SK-N-MC (cell line): ENCODE measurements around the gene XXYLT1.

ENCODE experiments used
- DNase-seq: peaks from one replicate; pipeline ENCODE4 v3.0.0-alpha.2; 2011; ENCODE audit warnings: low read depth, low spot score
- H3K27ac ChIP-seq: fragments of 200-600 bp; sonication (generic); 2 replicates; pipeline ENCODE4 v1.5.1; 2016; ENCODE audit warnings: mixed run types
- H3K36me3 ChIP-seq: fragments of 200-600 bp; sonication (generic); 2 replicates; pipeline ENCODE4 v1.6.1; 2017; ENCODE audit warnings: antibody characterized with exemption, low read length, mixed read lengths; ENCODE audit not compliant: insufficient read depth
- H3K4me3 ChIP-seq: fragments of 200-600 bp; sonication (generic); 2 replicates; pipeline ENCODE4 v1.5.1; 2016
- H3K9ac ChIP-seq: fragments of 200-600 bp; sonication (generic); 2 replicates; pipeline ENCODE4 v1.8.0; 2017; ENCODE audit warnings: mixed run types, mixed read lengths; ENCODE audit not compliant: insufficient read length
- H3K9me3 ChIP-seq: fragments of 200-600 bp; sonication (generic); 2 replicates; pipeline ENCODE4 v1.6.1; 2017; ENCODE audit warnings: low read depth, mild to moderate bottlenecking, antibody characterized with exemption, low read length, moderate library complexity, mixed read lengths
- EZH2 ChIP-seq: fragments of 200-600 bp; sonication (generic); IDR thresholded peaks from one replicate; pipeline ENCODE4 v1.6.1; 2017; ENCODE audit warnings: antibody characterized with exemption
- FOXP2 ChIP-seq: optimal IDR thresholded peaks from 2 replicates; pipeline ENCODE3; 2011; ENCODE audit warnings: mild to moderate bottlenecking, moderate library complexity; ENCODE audit not compliant: insufficient read depth; ENCODE audit errors: extremely low read length, control extremely low read depth
- POLR2AphosphoS5 ChIP-seq: IDR thresholded peaks from 2 replicates; pipeline ENCODE4 v1.6.1; 2012; ENCODE audit warnings: mild to moderate bottlenecking, low read depth, low read length, borderline replicate concordance

The XXYLT1 gene

DNA sequence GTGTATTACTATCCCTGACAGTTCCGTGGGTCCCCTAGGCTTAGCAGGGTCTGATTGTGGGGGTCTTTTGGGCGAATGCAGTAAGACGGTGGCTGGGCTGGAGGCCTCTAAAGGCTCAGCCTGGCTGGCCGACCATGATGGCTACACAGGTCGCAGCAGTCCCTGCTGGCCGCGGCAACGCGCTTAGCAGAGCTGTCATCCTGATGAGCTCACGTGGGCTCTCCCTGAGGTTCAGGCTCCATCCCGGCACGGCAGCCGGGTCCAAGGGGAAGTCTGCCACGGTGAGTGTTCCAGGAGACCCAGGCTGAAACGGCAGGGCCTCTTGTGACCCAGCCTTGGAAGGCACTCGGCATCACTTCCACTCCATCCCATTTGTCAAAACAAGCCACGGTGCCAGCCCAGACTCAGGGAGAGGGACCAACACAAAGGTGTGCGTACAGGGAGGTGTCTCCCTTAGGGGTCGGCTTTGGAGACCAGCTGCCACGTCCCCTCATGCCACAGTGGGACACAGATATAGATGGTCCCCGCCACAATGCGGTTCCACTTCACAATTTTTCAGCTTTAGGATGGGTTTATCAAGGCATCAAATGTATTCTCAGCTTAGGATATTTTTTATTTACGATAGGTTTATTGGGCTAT, 101.8 kb downstream of the XXYLT1 start:
- Histone ChIP-seq H3K4me3 (no peak overlapping the region), H3K9me3 (no peaks in the 10 kb centered on the region), H3K27ac (no peak overlapping the region), H3K9ac (no peak overlapping the region), H3K36me3 (no peaks in the 10 kb centered on the region)
- no peak for TF ChIP-seq POLR2AphosphoS5
- no peak for TF ChIP-seq FOXP2
- no peak for TF ChIP-seq EZH2
- no peak for DNase-seq

DNA sequence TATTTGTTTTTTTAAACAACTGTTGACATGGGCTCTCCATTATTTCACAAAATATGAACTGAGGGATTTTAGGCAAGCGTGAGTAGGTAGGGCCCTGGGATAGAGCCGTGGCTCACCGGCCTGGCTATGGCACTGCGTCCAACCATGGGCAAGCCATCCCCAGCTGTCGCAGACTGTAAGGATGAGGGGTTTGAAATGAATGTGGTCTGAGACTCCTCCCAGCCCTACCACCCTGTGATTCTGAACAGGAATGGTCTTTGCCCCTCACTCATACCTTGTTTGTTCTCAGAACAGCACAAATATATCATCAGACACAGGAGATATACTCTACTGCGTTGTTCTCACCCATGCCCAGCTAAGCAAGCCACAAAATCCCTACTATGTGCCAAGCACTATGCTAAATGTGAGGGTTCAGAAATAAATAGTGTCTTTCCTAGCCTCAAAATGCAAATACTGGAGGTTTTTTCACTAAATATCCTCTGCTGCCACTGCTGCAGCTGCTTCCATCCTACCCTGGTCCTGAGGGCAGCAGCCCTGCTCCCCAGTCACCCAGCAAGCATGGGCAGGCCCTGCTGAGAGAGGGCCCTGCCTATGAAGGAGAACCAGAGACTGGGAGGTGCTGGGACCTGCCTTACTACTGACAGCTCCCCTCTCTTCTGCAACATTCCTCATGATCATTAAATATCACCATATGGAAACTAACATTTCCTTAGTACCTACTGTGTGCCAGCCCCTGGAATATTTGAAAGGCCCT, 102.8 kb downstream of the XXYLT1 start:
- no peak for TF ChIP-seq POLR2AphosphoS5
- TF ChIP-seq EZH2: no peak
- TF ChIP-seq FOXP2: no peak
- H3K4me3 ChIP-seq: no peak overlapping the region
- no peak for DNase-seq
- H3K27ac ChIP-seq: no peak overlapping the region
- no peaks in the 10 kb centered on the region for H3K9me3 ChIP-seq
- no peaks in the 10 kb centered on the region for H3K36me3 ChIP-seq
- H3K9ac ChIP-seq: no peak overlapping the region

DNA sequence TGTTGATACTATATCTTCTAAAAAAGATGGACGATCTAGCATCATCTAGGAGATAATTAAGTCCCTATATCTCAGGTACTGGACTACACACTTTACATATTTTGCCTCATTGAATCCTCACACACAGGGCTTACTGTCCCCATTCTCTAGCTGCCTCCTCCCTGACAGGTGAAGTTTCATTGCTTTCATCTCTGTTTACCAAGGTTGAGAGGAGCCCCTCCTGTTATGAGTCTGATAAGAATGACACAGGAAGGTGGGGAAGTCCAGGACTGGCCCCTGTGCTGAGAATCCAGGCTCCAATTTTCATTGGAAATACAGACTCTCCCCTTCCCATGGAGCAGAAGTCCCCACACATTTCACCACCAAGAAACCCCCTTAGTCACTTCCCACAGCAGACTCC, 105.2 kb downstream of the XXYLT1 start:
- no peaks in the 10 kb centered on the region for H3K36me3 ChIP-seq
- H3K9me3 ChIP-seq: no peaks in the 10 kb centered on the region
- H3K27ac ChIP-seq: no peak overlapping the region
- TF ChIP-seq FOXP2 (no peak), POLR2AphosphoS5 (no peak), EZH2 (no peak)
- no peak for DNase-seq
- no peak overlapping the region for H3K4me3 ChIP-seq
- H3K9ac ChIP-seq: no peak overlapping the region

DNA sequence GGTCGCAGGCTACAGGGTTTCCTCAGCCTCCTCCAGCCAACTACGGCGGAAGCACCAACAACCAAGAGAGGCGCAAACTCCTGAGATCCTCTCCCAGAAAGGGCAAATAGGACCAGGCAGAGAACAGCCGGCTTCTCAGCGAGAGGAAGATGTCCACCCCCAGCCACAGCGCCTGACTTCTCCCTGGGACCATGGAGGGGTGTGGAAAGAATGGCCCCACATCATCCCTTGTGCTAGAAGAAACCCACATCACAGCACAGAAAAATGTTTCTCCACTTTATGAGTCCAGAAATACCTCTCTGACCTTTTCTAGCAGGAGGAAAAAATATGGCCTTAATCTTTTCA, 105.7 kb downstream of the XXYLT1 start:
- H3K9ac ChIP-seq: no peak overlapping the region
- TF ChIP-seq POLR2AphosphoS5 (no peak), FOXP2 (no peak), EZH2 (no peak)
- no peak for DNase-seq

DNA sequence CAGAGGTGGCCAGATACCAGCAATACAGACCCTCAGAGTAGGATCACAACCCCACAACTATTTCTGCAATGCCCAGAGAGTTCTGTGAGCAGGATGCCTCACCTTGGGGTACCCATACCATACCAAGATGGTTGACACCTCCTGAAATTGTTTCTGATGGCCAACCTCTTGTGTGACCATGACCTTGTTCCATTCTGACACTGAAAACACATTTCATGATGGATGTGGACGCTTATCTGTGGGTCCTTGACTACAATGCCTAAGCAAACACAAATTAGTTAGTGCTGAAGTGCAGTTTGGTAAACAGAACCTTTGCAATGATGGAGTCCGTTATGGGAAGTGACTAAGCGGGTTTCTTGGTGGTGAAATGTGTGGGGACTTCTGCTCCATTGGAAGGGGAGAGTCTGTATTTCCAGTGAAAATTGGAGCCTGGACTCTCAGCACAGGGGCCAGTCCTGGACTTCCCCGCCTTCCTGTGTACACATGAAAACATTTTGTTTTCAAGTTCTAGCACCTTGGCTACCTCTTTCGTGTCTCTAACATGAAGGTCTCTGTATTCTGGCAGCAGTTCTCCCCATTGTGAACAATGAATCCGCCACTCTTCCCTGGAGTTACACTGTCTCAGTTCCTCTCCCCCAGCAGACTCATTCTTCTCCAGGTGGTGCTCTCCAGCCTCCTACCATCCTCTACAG, 106.2 kb downstream of the XXYLT1 start:
- H3K4me3 ChIP-seq: no peak overlapping the region
- H3K36me3 ChIP-seq: no peaks in the 10 kb centered on the region
- H3K9me3 ChIP-seq: no peaks in the 10 kb centered on the region
- no peak overlapping the region for H3K9ac ChIP-seq
- TF ChIP-seq EZH2: no peak
- no peak for TF ChIP-seq POLR2AphosphoS5
- TF ChIP-seq FOXP2: no peak
- no peak overlapping the region for H3K27ac ChIP-seq
- no peak for DNase-seq

More for the DNA sequence above, 105.7 kb downstream of the XXYLT1 start:
- Histone ChIP-seq H3K36me3 (no peaks in the 10 kb centered on the region), H3K27ac (no peak overlapping the region), H3K9me3 (no peaks in the 10 kb centered on the region), H3K4me3 (no peak overlapping the region)

DNA sequence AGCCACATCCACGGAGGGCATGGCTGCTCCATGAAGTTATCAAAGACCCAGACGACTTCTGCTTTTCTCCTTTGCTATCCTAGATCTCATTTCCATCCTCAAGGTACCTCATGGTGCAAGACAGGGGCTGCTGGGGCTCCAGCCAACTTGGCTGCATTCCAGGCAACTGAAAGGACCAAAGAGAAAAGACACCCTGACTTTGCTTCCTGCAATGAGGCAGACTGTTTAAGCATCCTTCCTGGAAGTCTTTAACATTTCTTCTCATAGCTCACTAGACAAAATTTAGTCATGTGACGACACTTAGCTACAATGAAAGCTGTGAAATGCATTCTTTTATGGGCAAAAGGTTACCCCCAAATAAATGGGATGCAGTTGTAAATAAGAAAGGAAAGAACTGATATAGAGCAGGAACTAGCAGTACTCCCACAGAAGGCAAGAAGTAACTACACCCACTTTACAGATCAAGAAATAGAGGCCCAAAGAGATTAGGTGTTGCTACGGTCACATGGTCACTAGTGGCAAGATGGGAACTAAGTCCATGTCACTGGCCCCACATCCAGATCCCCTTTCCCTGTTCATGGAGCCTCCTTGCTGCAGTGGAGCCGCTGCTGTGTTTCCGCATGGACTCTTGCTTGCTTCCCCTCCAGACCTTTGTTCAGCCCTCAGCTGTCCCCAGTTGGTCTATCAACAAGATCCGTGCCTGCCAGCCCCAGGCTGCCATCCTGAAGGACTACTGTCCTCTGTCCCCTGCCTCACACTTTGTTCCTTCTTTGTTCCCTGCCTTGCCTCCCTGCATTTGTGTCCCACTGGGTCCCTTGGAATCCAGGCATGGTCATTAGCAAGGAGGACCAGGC, 107.0 kb downstream of the XXYLT1 start:
- H3K27ac ChIP-seq: no peak overlapping the region
- H3K9me3 ChIP-seq: no peaks in the 10 kb centered on the region
- no peak for TF ChIP-seq POLR2AphosphoS5
- TF ChIP-seq EZH2: no peak
- no peak for TF ChIP-seq FOXP2
- H3K9ac ChIP-seq: no peak overlapping the region
- H3K36me3 ChIP-seq: no peaks in the 10 kb centered on the region
- no peak overlapping the region for H3K4me3 ChIP-seq
- DNase-seq: no peak

DNA sequence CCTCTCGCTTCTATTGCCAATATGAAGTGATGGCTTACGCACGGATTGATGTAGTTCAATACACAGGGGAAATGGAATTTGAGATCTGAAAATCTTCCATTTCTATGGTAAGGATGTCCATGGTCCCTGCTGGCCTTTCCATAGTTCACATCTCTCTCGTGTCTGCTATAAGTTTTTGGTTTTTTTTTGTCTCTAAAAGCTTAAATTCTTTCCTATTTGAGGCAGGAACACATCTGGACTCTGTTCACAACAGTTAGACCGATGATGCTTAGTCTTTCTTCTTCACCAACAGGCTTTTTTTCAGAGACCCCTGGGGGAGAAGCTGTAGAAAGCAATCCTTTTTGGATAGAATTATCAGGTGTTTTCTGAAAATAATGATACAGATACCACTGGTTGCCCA, 108.1 kb downstream of the XXYLT1 start:
- TF ChIP-seq FOXP2 (no peak), POLR2AphosphoS5 (no peak), EZH2 (no peak)
- H3K9ac ChIP-seq: no peak overlapping the region
- H3K4me3 ChIP-seq: no peak overlapping the region
- H3K9me3 ChIP-seq: no peaks in the 10 kb centered on the region
- H3K36me3 ChIP-seq: no peaks in the 10 kb centered on the region
- no peak for DNase-seq
- no peak overlapping the region for H3K27ac ChIP-seq

DNA sequence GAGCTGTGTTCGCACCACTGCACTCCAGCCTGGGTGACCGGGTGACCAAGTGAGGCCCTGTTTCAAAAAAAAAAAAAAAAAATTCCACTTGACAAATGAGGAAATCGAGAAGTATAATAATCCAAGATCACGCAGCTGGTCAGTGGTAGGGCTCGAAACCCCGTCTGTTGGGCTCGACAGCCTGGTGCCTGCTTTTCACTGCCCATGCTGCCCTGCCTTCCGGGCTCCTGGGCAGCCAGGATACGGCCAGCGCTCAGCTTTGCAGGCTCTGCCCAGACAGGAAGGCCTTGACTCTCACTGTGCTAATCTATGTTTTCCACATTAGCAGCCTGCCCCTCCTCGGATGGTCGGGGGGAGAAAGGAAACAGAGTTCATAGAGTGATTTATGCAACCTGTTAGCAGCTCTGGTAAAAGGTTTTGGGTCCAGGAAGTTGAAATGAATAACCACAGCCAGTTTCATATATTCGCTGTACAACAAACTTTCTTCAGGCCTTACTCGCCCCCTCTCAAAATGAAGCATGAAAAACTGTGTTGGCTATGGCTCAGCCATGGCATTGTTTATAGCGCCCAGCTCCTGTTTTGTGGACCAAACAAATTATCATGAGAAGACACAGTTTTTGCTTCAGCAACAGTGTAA, 108.8 kb downstream of the XXYLT1 start:
- TF ChIP-seq POLR2AphosphoS5: no peak
- no peak for TF ChIP-seq EZH2
- TF ChIP-seq FOXP2: no peak
- H3K9me3 ChIP-seq: no peaks in the 10 kb centered on the region
- no peak overlapping the region for H3K27ac ChIP-seq
- no peak overlapping the region for H3K9ac ChIP-seq
- H3K4me3 ChIP-seq: no peak overlapping the region
- no peaks in the 10 kb centered on the region for H3K36me3 ChIP-seq
- no peak for DNase-seq
